Heart left ventricle (tissue), 16 donors: ENCODE measurements around the gene SH3BGRL3. TPM values are rescaled to one million over a fixed set of nuclear protein-coding genes. Genes with fewer than 3 reads are reported as not detected.
A peak's percentile ranks its signal among the peaks of the same experiment; 100 is the strongest.

Experiments used
- ATAC-seq, 4 donors: fragments of 200-7000 bp; cut with Tn5 transposase; one replicate each; pipeline ENCODE4 v1.9.1; 2020 to 2022; ENCODE audit warnings: moderate library complexity in 4 of 4, mild to moderate bottlenecking in 3 of 4, moderate number of reproducible peaks in 1 of 4
- DNase-seq, 5 donors: peaks; one replicate each; pipeline ENCODE4 v3.0.0-alpha.2; 2020
- H3K27ac ChIP-seq, 12 donors: fragments of 200-600 bp; sonication (generic) in 4 of 12; one replicate each; pipeline versions ENCODE4 v1.5.0 to v1.8.0; 2016 to 2022; ENCODE audit warnings: mild to moderate bottlenecking in 2 of 12
- H3K27me3 ChIP-seq, 9 donors: fragments of 200-600 bp; sonication (generic) in 2 of 9; one replicate each; pipeline versions ENCODE4 v1.5.1 to v1.8.0; 2016 to 2022; ENCODE audit warnings: mild to moderate bottlenecking in 3 of 9
- H3K36me3 ChIP-seq, 9 donors: fragments of 200-600 bp; sonication (generic) in 2 of 9; one replicate each; pipeline versions ENCODE4 v1.5.0 to v1.8.0; 2018 to 2022; ENCODE audit warnings: mild to moderate bottlenecking in 2 of 9
- H3K4me1 ChIP-seq, 12 donors: fragments of 200-600 bp; sonication (generic) in 4 of 12; one replicate each; pipeline versions ENCODE4 v1.5.0 to v1.8.0; 2016 to 2022; ENCODE audit warnings: mild to moderate bottlenecking in 3 of 12
- H3K4me3 ChIP-seq, 12 donors: fragments of 200-600 bp; sonication (generic) in 4 of 12; one replicate each; pipeline versions ENCODE4 v1.5.0 to v1.8.0; 2017 to 2022; ENCODE audit warnings: mild to moderate bottlenecking in 9 of 12, moderate library complexity in 4 of 12
- H3K9me3 ChIP-seq, 12 donors: fragments of 200-600 bp; sonication (generic) in 4 of 12; one replicate each; pipeline versions ENCODE4 v1.5.0 to v1.8.0; 2016 to 2022; ENCODE audit warnings: mild to moderate bottlenecking in 1 of 12
- POLR2A ChIP-seq, 2 donors: fragments of 450-650 bp; IDR thresholded peaks; one replicate each; pipeline ENCODE4 v1.6.1; 2017; ENCODE audit warnings: antibody characterized with exemption in 2 of 2, mild to moderate bottlenecking in 2 of 2, moderate library complexity in 2 of 2
- WGBS, 4 donors: extraction: QIAGEN DNeasy Blood & Tissue Kit in 2 of 4; methylation state at CpG; one replicate each; pipeline versions ENCODE4 v1.1.5 to v1.1.7; 2013 to 2018; 5-methylcytosine and 5-hydroxymethylcytosine counted together
- intact Hi-C, 10 donors: fragments of 100-400 bp; cut with DNase I; formaldehyde crosslinking; loops; one replicate each; pipeline versions ENCODE4 v1.11.1 to v1.14.2; 2022
- polyA plus RNA-seq, 2 donors: library from polyadenylated mRNA; stranded (reverse); fragments of 200-250 nt; gene quantifications; one replicate each; pipeline ENCODE4 v1.2.3, GENCODE V29; 2013
- total RNA-seq, 9 donors: library from RNA; depleted of rRNA in 2 of 9; stranded (reverse); fragments of >200 nt in 2 of 9; fragmentation: NEBNext Ultra II Directional in 3 of 9; extraction: Animal tissue kit (Norgen Biotek cat#: 25700) in 3 of 9; gene quantifications; one replicate each; pipeline versions ENCODE4 v1.1.0 to v1.2.4, GENCODE V29; 2016 to 2023
- TF ChIP-seq, protein P1 (sequence below), 12 donors: fragments of 200-600 bp; sonication (generic) in 4 of 12; IDR thresholded peaks; one replicate each; pipeline versions ENCODE4 v1.5.0 to v1.8.0; 2018 to 2022; ENCODE audit warnings: antibody characterized with exemption in 12 of 12, mild to moderate bottlenecking in 5 of 12
- donor health status: ischemic (EF 13 %, LVEDD 7.1; RV severe dilation, severe dysfunction).
- donor health status: healthy with polysubstance abuse.
- donor health status: DM: no; HTN: yes; CAD: no.
- donor health status: DM: no; HTN: no; CAD: no.
- donor health status: ischemic (EF 25% LVEDD 6.9; RV normal size, moderate dysfunction).
- donor health status: ischemic (EF 25% LVEDD 5.7; RV mildly dilated, moderate dysfunction).
- donor health status: healthy.
- donor health status: DM: yes; HTN: yes; CAD: no.
- donor health status: ischemic (EF 35%, LVEDD 5.7; RV mildly dilated, moderate dysfunction).
- donor health status: nonischemic (EF 11% LVEDD 7.7; RV severe dilation, severe dysfunction).
- donor health status: DM: yes; HTN: yes; CAD: no.
- donor health status: PGD.
- donor health status: ischemic (EF 29% LVEDD 5.4; RV normal size, mild dysfunction).
- donor health status: nonischemic (EF 23%, LVEDD 6.1; RV moderate dilation, normal function).

The SH3BGRL3 gene
- total and polyA plus RNA-seq, 11 donors, result 22.4 to 234 (median 43.8) TPM

DNA sequence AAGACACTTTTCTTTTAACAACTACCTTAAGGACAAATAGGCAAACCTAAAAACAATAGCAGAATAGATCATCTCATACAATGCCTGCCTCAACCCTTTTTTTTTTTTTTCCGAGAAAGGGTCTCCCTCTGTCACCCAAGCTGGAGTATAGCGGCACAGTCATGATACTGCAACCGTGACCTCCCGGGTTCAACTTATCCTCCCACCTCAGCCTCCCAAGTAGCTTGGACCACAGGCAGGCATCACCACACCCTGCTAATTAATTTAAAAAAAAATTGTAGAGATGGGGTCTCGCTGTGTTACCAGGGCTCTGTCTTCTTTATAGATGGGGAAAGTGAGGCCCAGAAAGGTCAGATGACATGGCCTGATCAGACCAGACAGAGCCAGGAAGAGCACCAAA, 7.9 kb downstream of the SH3BGRL3 start:
- H3K9me3 ChIP-seq, result no peaks in the 10 kb centered on the region
- H3K27ac ChIP-seq, result peak overlapping the region in 11 of 12 donors; percentile 26 to 98 (median 66)
- H3K4me1 ChIP-seq, result peaks cover 9 to 100% (median 37%) of the 10 kb centered on the region in 12 donors
- no peaks in the 10 kb centered on the region for H3K36me3 ChIP-seq
- H3K4me3 ChIP-seq, result peak overlapping the region in 1 of 12 donors; percentile 5
- DNase-seq, result no peak
- 81 to 94% (median 87%) methylated on average over 5 of the region's 5 CpGs for WGBS, 4 donors
- ATAC-seq, result no peak
- H3K27me3 ChIP-seq, result no peaks in the 10 kb centered on the region
- TF ChIP-seq, protein P1, sequence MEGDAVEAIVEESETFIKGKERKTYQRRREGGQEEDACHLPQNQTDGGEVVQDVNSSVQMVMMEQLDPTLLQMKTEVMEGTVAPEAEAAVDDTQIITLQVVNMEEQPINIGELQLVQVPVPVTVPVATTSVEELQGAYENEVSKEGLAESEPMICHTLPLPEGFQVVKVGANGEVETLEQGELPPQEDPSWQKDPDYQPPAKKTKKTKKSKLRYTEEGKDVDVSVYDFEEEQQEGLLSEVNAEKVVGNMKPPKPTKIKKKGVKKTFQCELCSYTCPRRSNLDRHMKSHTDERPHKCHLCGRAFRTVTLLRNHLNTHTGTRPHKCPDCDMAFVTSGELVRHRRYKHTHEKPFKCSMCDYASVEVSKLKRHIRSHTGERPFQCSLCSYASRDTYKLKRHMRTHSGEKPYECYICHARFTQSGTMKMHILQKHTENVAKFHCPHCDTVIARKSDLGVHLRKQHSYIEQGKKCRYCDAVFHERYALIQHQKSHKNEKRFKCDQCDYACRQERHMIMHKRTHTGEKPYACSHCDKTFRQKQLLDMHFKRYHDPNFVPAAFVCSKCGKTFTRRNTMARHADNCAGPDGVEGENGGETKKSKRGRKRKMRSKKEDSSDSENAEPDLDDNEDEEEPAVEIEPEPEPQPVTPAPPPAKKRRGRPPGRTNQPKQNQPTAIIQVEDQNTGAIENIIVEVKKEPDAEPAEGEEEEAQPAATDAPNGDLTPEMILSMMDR (IDR thresholded peaks at IDR 0.05), result no peak
- no peak for TF ChIP-seq POLR2A (IDR thresholded peaks at IDR 0.05)
- intact Hi-C loops, result loop anchor here in 3 of 10 donors (2.0 to 5.0 kb wide), 3 partner anchors 15 to 74 kb away; no protein-coding TSS in a partner anchor

DNA sequence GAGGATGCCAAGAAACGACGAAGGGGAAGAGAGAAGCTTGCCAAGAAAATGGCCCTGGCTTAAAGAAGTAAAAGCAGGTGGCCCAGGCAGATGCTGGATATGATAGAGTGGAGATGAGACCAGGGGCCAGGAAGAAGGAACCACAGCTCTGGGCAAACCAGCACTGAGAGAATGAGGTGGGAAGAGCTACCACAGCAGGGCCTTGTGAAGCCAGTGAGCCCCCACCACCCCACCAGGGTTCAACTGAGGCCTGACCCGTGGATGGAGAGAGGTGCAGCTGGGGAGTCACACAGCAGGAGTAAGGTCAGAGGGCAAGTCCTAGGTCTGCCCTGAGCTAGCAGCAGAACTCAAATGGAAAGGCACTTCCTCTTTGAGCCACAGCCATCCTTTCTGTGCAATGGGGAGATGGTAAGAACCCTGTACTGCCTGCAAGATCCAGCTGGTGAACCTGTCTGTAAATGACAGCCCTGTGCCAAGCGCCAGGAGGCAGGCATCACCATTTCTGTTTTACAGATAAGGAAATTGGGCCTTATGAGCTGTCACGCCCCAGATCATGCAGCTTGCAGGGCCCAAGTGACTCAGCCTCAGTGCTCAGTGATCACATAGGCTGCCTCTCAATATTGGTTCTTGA, 8.5 kb downstream of the SH3BGRL3 start:
- ATAC-seq (no peak), DNase-seq (no peak)
- no peaks in the 10 kb centered on the region for H3K36me3 ChIP-seq
- 64 to 71% (median 70%) methylated on average over 5 of the region's 5 CpGs for WGBS, 4 donors
- TF ChIP-seq, protein P1 (IDR thresholded peaks at IDR 0.05), result no peak
- TF ChIP-seq POLR2A (IDR thresholded peaks at IDR 0.05), result no peak
- H3K4me3 ChIP-seq, result no peak overlapping the region
- H3K4me1 ChIP-seq, result peaks cover 9 to 97% (median 37%) of the 10 kb centered on the region in 12 donors
- H3K9me3 ChIP-seq, result no peaks in the 10 kb centered on the region
- intact Hi-C loops, result loop anchor here in 2 of 10 donors (5.0 kb wide), 2 partner anchors 34 to 74 kb away; no protein-coding TSS in a partner anchor
- H3K27me3 ChIP-seq, result no peaks in the 10 kb centered on the region
- H3K27ac ChIP-seq, result peak overlapping the region in 11 of 12 donors; percentile 16 to 98 (median 66)

GRCh38 chr1:26289158-26290059, 9.5 kb downstream of the SH3BGRL3 start:
- intact Hi-C loops, result loop anchor here in 2 of 10 donors (5.0 kb wide), 2 partner anchors 33 to 73 kb away; no protein-coding TSS in a partner anchor
- no peaks in the 10 kb centered on the region for H3K36me3 ChIP-seq
- peak overlapping the region in 10 of 12 donors; percentile 5 to 98 (median 32) for H3K27ac ChIP-seq
- no peaks in the 10 kb centered on the region for H3K27me3 ChIP-seq
- H3K4me1 ChIP-seq, result peaks cover 9 to 87% (median 32%) of the 10 kb centered on the region in 12 donors
- DNase-seq (peak in 2 of 5 donors; percentile 46 to 54), ATAC-seq (peak in 2 of 4 donors; percentile 6 to 14)
- 84 to 96% (median 92%) methylated on average over 13 to 21 of the region's 21 CpGs for WGBS, 4 donors
- H3K4me3 ChIP-seq, result no peak overlapping the region
- no peaks in the 10 kb centered on the region for H3K9me3 ChIP-seq
- TF ChIP-seq, protein P1 (IDR thresholded peaks at IDR 0.05), result no peak
- no peak for TF ChIP-seq POLR2A (IDR thresholded peaks at IDR 0.05)
